NCI-H2196 (cell line): Measurements from ENCODE around the gene ACOXL.
"Not testable (repeated sequence)": the region's sequence is repeated elsewhere in the genome, so short reads cannot be mapped to it uniquely, and the experiment has no call there.

Experiments
- DNase-seq: peaks from one replicate; lab custom pipeline; 2025; ENCODE audit not compliant: unreplicated experiment; lab: John Stamatoyannopoulos, UW

The ACOXL gene

GRCh38 chr2:110959198-110959597 is 226.8 kb downstream of the ACOXL start:
- no peak for DNase-seq

GRCh38 chr2:110960281-110960680 is 227.9 kb downstream of the ACOXL start:
- no peak for DNase-seq

GRCh38 chr2:110960954-110961353 is 228.6 kb downstream of the ACOXL start:
- DNase-seq, result no peak

- not testable (repeated sequence) for DNase-seq
These were observed 229.3 kb downstream of the ACOXL start for GRCh38 chr2:110961643-110962042.

GRCh38 chr2:110969696-110970095 is 237.3 kb downstream of the ACOXL start:
- no peak for DNase-seq

- DNase-seq, result no peak
These were observed 237.8 kb downstream of the ACOXL start for GRCh38 chr2:110970201-110970600.

DNA sequence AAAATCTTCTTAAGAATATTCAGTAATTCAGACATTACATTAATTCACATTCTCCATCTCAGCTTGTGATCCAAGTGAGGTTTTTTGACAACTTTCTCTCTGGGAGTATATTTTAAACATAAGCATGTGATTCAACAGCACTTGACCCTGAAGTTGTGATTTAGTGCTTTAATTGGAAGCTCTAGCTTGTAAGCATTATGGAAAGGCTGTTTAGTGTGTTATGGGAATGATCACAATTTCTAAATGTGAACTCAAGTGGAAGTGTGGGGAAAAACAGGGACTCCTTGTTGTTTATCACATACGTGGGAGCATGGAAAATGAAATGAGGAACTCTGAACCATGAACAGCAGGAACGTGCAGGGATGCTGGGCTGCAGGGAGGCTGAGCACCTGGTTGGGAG is 239.4 kb downstream of the ACOXL start:
- no peak for DNase-seq

- DNase-seq, result no peak
These were observed 240.9 kb downstream of the ACOXL start for GRCh38 chr2:110973262-110973661.

- no peak for DNase-seq
These were observed 245.0 kb downstream of the ACOXL start for GRCh38 chr2:110977403-110977802.

GRCh38 chr2:110978148-110978547 is 245.8 kb downstream of the ACOXL start:
- DNase-seq, result no peak

DNA sequence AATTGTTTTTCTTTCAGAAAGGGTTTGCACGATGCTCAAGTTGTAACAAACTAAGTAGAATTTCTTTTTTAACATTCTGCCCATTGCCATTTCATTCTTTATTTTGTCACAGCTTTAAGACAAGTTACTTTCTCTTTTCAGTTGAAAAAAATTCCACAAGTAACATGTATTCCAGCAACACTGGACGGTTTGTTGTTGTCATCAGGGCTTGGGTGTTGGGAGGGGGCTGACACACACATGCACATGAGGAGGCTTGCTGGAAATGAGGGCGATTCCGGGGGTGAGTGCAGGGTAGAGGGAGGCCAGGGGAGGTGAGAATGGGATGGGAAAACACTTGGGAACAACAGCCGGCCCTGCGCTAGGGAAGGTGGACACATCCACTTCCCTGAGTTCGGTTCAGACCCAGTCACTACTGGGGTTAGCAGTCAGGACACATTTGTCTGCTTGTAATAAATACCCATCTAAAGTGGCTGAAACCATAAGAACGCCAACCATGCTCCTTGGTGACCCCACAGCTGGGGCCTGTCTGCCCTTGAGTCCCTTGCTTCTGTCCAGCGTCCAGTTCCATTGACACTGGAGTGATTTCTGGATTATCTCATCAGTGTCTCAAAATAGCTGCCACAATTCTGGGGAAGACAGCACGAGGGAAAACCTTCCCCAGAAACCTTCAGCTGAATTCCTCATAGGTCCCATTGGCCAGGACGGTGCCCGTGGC is 246.5 kb downstream of the ACOXL start:
- DNase-seq, result no peak

GRCh38 chr2:110979471-110980338 is 247.3 kb downstream of the ACOXL start:
- DNase-seq, result no peak

DNA sequence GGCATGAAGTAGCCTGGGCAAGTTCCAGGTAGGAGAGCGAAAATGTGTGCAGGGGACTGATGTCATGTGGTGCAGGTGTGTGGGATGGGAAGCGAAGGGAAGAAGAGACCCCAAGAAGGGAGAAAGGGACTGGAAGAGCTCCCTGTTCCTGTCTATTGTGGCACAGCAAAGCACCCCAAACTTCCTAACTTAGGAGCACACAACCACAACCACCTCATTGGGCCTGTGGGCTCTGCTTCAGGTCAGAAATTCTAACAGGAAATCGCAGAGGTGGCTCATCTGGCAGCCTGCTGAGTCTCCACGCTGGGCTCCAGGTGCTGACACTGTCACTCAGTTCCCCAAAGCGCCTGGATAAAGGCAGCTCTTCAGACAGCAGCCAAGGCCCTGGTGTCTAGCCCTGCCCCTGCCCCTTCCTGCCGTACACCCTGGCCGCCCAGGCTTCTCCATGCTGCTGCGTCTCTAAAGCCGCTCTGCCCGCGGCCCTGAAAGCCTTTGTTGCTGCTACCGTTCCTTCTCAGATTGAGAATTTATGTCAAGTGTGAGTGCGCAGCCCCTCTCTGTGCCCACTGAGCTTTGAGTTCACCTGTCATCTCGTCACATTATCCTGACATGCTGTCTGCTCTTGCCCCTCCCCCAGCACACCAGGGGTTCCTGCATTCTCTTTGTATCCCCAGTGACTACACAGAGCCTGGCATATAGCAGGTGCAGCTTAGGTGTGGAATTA is 248.1 kb downstream of the ACOXL start:
- DNase-seq, result no peak

DNA sequence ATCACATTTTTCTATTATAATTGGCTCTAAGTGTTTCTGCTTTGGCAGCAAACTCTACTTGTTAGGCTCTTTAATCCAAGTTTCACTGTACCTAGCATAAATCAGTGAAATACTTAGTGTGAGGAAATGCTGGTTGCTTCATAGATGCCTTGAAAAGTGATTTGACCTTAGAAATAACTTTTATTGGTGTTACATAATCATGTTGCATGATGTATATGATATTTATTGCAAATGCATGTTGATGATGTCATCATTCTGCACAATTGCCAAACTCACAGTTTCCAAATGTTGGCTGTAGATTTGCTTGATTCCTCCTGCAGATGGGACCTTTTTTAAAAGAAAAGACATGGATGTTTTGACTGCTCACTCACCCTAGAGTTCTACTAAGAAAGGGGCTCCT is 250.8 kb downstream of the ACOXL start:
- DNase-seq, result no peak

DNA sequence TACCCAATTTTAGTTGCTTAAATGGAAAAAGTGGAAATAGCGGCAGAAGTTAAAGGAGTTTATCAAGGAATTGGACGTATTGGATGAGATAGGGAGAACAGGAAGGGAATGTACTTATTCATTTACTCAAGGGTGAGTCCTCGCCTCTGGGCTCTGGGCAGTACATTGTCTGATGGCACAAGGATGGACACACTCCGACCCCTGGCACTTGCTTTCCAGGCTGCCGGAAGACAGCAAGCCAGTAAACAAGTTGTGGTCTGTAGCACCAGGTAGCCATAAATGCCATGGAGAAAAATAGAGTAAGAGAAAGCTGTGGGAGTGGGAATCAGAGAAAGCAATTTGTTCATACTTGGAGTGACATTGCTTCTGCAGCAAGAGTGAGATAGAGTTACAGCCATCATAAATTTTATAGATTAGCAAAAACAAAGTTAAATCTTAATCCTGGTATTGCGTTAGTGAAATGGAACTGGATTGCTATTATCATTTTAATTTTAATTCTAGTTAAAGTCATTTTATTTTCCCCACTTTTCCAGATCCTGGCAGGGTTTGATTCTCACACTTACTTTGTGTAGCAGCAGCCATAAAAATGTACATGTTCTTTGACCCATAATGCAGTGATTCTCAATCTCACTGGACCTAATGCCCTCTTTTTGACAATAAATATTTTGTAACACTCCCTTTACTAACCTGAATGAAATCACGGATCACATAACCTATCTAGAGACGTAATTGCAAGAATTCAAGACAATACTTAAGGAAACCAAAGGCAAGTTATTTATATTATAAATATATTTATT is 252.5 kb downstream of the ACOXL start:
- DNase-seq, result no peak

- DNase-seq, result no peak
These were observed 258.1 kb downstream of the ACOXL start for GRCh38 chr2:110990440-110990839.

GRCh38 chr2:110991911-110992310 is 259.5 kb downstream of the ACOXL start:
- no peak for DNase-seq

DNA sequence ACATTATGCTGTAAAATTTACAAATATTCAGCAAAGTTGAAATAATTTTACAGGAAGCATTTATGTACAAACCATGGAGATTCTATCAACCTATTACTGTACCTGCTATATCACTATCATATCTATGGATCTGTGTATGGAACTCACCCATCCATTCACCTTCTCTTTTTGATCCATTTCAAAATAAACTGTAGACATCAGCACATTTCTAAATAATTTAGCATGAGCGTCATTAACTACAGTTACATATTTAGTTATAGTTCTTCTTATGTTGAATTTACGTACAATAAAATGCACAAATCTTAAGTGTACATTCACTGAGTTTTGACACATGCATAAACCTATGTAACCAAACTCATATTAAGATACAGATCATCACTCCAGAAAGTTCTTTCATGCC is 260.5 kb downstream of the ACOXL start:
- no peak for DNase-seq

DNA sequence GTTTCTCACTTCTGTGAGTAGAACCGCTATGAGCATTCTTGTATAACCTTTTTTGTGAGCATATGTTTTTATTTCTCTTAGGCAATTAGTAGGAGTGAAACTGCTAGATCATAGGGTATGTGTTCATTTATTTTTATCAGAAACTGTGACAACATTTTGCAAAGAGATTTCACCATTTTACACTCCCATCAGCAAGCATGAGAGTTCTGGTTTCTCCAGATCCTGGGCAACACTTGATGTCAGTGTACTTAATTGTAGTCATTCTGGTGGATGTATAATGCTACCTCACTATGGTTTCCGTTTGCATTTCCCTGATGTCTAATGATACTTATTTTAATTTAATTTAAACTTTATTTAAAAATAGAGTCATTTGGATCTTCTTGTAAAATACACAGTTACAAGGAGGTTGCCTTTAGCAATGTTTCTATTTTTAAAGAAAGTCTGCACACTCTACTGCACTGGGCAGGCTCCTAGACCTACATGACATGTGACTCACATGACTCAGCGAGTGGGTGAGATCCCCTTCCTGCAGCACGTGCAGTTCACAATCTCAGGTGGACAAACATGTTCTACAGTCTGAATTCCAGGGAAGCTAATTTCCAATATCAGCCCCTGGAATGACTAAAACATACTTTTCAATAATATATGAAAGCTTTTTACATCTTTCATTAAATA is 261.3 kb downstream of the ACOXL start:
- DNase-seq, result no peak

- DNase-seq, result no peak
These were observed 262.0 kb downstream of the ACOXL start for GRCh38 chr2:110994250-110994961.
